NCI-H2029 (cell line): ENCODE data around the gene TTLL5.
"Not testable (repeated sequence)": the region's sequence is repeated elsewhere in the genome, so short reads cannot be mapped to it uniquely, and the experiment has no call there.

Experiments used
- DNase-seq: peaks from one replicate; lab custom pipeline; 2025; lab: John Stamatoyannopoulos, UW

Gene TTLL5

GRCh38 chr14:75835156-75835725 lies 174.2 kb downstream of the TTLL5 start:
- no peak for DNase-seq

- DNase-seq: no peak
Observed at GRCh38 chr14:75835737-75836136, 174.7 kb downstream of the TTLL5 start.

DNA sequence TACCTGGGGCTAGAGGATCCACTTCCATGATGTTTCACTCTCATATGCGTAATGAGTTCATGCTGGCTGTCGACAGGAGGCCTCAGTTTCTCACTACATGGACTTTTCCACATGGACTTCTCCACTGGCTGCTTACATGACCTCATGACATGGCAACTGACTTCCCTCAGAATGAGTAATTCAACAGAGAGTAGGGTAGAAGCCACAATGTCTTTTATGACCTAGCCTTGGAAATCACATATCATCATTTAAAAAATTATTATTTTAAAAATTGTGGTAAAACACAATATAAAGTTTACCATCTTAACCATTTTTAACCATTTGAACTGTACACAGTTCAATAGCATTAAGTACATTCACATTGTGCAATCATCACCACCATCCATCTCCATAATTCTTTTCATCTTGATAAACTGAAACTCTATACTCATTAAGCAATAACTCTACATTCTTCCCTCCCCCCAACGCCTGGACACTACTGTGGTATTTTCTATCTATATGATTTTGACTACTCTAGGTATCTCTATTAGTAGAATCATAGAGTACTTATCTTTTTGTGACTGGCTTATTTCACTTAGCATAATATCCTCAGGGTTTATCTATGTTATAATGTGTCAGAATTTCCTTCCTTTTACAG lies 176.2 kb downstream of the TTLL5 start:
- no peak for DNase-seq

DNA sequence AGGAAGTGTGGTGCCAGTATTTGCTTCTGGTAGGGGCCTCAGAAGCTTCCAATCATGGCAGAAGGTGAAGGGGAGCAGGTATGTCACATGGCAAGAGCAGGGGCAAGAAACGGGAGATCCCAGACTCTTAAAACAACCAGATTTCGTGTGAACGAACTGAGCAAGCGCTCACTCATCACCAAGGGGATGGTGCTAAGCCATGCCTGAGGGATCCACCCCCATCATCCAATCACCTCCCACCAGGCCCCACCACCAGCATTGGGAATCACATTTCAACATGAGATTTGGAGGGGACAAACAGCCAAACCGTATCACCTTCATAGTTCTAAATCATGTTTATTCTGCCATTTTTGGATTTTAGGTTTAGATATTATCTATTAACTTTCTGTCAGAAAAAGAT lies 179.9 kb downstream of the TTLL5 start:
- DNase-seq: no peak

DNA sequence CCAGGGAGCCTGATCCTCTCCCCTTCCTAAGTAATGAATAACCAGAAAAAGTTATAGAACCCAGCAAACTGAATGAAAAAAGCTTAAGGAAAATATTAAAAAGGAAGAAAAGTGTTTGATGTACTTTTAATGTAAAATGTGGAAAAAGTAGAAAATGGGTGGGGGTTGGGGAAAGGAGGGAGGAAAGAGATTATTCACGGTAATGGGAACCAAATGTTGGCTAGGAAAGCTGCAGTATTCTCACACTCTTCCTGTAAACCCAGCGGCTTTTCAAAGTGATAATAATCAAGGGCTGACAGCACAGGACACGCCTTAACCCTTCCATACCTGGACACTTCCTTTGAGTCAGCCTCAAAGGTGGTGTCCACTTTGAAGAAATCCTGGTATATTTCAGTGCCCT lies 181.5 kb downstream of the TTLL5 start:
- DNase-seq: no peak

GRCh38 chr14:75844486-75844885 lies 183.4 kb downstream of the TTLL5 start:
- no peak for DNase-seq

GRCh38 chr14:75845136-75845804 lies 184.2 kb downstream of the TTLL5 start:
- no peak for DNase-seq

DNA sequence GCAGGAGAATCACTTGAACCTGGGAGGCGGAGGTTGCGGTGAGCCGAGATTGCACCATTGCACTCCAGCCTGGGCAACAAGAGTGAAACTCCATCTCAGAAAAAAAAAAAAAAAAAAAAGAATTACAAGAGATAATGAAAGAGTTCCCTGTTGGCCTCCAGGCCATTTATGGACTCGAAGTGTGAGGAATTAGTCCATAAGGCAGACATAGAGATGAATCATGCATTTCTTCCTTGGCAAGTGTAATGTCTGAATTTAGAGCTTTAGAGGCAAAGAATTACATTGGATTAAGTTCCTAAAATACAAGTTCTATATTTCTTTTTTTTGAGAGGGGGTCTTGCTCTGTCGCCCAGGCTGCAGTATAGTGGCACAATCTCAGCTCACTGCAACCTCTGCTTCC lies 185.6 kb downstream of the TTLL5 start:
- DNase-seq: not testable (repeated sequence)

GRCh38 chr14:75847584-75847983 lies 186.5 kb downstream of the TTLL5 start:
- no peak for DNase-seq

GRCh38 chr14:75848167-75848913 lies 187.3 kb downstream of the TTLL5 start:
- DNase-seq: no peak

DNA sequence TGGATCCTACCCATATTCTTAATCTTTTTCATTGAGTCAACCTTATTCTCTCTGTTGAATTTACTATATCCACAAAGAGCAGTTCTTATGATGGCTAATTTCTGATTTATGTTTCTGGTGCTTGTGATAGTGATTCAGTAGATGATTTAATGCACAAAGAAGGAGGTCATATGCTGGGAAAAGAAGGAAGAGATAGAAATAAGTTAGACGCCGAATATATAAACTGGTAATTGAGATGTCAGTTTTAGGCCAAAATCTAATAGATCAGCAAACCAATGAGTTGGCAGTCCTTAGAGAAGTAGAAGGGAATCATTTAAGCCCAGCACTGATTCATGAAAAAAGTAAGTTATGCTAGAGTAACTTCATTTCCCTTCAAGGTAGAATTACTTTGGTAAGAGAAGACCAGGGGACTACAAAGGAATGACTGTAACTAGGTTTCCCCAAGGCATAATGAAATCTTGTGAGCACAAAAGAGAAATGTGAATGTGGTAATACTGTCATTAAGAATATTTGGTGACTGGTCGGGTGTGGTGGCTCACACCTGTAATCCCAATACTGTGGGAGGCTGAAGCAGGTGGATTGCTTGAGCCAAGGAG lies 188.4 kb downstream of the TTLL5 start:
- DNase-seq: no peak

DNA sequence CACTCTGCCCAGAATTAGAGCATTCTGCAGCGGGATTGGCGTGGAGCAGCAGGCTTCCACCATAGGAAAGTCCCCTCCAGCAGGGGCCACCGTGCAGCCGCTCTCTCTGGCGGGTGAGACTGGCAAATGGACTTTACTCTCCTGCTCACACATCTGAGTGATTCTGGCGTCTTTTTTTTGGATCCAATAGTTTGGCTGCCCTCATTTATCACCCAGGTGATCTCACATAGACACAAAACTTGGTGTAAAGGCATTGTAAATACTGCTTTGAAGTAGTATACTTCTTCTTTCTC lies 190.5 kb downstream of the TTLL5 start:
- DNase-seq: no peak

DNA sequence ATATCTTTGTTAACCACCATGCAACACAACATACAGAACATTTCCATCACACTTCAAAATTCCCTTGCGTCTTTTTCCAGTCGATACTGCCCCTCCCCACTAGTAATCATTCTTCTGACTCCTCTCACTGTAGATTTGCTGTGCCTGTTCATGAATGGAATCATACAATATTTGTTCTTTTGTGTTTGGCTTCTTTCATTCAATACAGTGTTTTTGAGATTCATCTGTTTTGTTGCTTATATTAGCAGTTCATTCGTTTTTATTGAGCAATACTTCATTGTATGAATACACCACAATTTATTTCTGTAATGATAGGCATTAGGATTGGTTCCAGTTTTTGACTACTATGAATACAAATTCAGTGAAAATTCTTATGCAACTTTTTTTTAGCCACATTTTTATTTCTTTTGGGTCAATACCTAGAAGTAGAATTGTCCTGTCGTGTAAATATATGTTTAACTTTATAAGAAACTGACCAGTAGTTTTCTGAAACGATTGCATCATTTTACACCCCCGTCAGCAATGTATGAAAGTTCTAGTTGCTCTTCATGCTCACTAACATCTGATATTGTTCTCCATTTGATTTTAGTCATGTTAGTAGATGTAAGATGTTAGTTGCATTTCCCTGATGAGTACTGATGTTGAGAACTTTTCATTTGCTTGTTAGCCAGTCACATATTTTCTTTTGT lies 193.2 kb downstream of the TTLL5 start:
- DNase-seq: no peak

GRCh38 chr14:75857199-75857598 lies 196.2 kb downstream of the TTLL5 start:
- DNase-seq: no peak

GRCh38 chr14:75858362-75858761 lies 197.3 kb downstream of the TTLL5 start:
- DNase-seq: no peak

DNA sequence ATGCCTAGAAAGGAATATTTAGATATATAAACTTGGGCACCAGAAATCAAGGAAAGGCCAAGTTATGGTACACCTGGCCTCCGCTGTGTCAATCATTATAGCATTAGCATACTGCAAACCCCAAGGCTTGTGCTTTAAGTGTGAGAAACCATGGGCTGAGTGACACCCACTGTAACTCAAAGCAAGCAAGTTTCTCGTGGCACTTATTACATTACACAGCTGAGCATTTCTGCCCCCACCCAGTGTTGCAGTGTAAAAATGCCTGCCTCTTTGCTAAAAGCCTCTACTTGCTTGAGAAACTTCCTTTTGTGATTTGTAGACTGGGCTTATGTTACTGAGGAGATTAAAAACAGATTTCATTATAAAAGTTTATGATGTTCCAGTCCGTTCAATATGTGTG lies 198.7 kb downstream of the TTLL5 start:
- no peak for DNase-seq

- no peak for DNase-seq
Observed at GRCh38 chr14:75860561-75861160, 199.6 kb downstream of the TTLL5 start.

- no peak for DNase-seq
Observed at GRCh38 chr14:75861161-75861621, 200.1 kb downstream of the TTLL5 start.

- DNase-seq: no peak
Observed at GRCh38 chr14:75863221-75863620, 202.2 kb downstream of the TTLL5 start.

GRCh38 chr14:75864352-75864751 lies 203.3 kb downstream of the TTLL5 start:
- DNase-seq: no peak

DNA sequence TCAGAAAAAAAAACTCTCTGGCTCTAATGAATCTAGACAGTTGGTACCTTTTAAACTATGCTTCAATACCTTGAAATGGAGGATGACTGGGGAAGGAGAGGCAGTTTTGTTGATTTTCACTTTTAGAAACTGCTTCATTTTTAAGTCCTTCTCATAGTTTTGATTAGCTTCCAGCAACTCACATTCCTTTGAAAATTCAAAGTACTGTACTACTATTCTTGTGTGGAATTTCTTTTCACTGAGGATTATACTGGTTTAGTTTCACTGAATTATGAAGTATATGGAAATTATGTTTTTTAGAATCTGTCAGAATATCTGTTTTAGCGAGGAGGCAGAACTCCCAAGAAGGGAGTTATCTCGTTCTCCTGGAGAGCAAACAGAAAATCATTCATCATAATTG lies 204.5 kb downstream of the TTLL5 start:
- no peak for DNase-seq

- DNase-seq: no peak
Observed at GRCh38 chr14:75866970-75867369, 205.9 kb downstream of the TTLL5 start.
